HepG2 (cell line): ENCODE data around the gene LATS1. TPM values are rescaled to one million over a fixed set of nuclear protein-coding genes. Genes with fewer than 3 reads are reported as not detected.

Experiments used
- ATAC-seq: fragments of 200-7000 bp; cut with Tn5 transposase; 3 replicates; pipeline ENCODE4 v1.9.1; 2020; ENCODE audit warnings: mild to moderate bottlenecking, moderate library complexity
- BruUV-seq: library from RNA; stranded (reverse); fragments of 400-500 nt; replicated peaks from 2 replicates; lab custom pipeline; 2021; lab: Mats Ljungman, UMichigan
- CTCF ChIA-PET: fragments of 300-600 bp; formaldehyde crosslinking; extraction: SDS; loops from one replicate; lab custom pipeline; 2021; ENCODE audit warnings: low total read pairs, inconsistent platforms, low intra/inter-chr PET ratio; lab: Yijun Ruan, JAX
- POLR2A ChIA-PET: fragments of 350-600 bp; sonication (Branson Sonifier 250); formaldehyde crosslinking; loops from one replicate; lab custom pipeline; 2020; ENCODE audit warnings: antibody characterized with exemption, inconsistent platforms; lab: Yijun Ruan, JAX
- DNase-seq: peaks from one replicate; pipeline ENCODE4 v3.0.0-alpha.2; 2015; ENCODE audit warnings: low spot score
- FAIRE-seq: peaks from 3 replicates; lab custom pipeline; 2011; peaks lifted over from hg19 to GRCh38; lab: Jason Lieb, UNC
- H2AFZ ChIP-seq: one replicate; pipeline ENCODE4 v1.6.1; 2011; ENCODE audit warnings: low read length, inconsistent platforms
- H3K27ac ChIP-seq: fragments of 300-600 bp; 3 replicates; pipeline ENCODE4 v1.8.0; 2011; ENCODE audit warnings: mixed run types, mild to moderate bottlenecking, mixed read lengths, low read length, inconsistent platforms; ENCODE audit not compliant: insufficient read depth; ENCODE audit errors: extremely low read length
- H3K27me3 ChIP-seq, 2 experiments: fragments of 200-600 bp in 1 of 2; 2 replicates in 1 of 2; 3 replicates in 1 of 2; pipeline versions ENCODE4 v1.6.0 to v1.8.0; 2011; ENCODE audit warnings: low read length in 2 of 2, mild to moderate bottlenecking in 2 of 2, moderate library complexity in 2 of 2, inconsistent platforms in 1 of 2; ENCODE audit not compliant: insufficient read depth in 2 of 2, control insufficient read depth in 1 of 2
- H3K36me3 ChIP-seq, 2 experiments: fragments of 200-600 bp in 1 of 2; replicated peaks in 1 of 2; 2 replicates in 1 of 2; 3 replicates in 1 of 2; pipeline versions ENCODE4 v1.5.1 to v1.8.0; 2011; ENCODE audit warnings: low read length in 2 of 2, inconsistent platforms in 1 of 2; ENCODE audit not compliant: insufficient read depth in 2 of 2, control insufficient read depth in 1 of 2
- H3K4me1 ChIP-seq: 2 replicates; pipeline ENCODE4 v1.5.1; 2012; ENCODE audit warnings: low read length, inconsistent platforms; ENCODE audit not compliant: insufficient read depth
- H3K4me2 ChIP-seq: 2 replicates; pipeline ENCODE4 v1.6.0; 2011; ENCODE audit warnings: low read depth, low read length, inconsistent platforms
- H3K4me3 ChIP-seq, 3 experiments: fragments of 200-600 bp in 1 of 3; sonication (generic), shearing (Covaris generic) in 1 of 3; replicated peaks in 1 of 3; 2 replicates each; pipeline ENCODE4 v1.5.1; 2011 to 2016; ENCODE audit warnings: low read length in 3 of 3, inconsistent platforms in 2 of 3, low read depth in 2 of 3, mild to moderate bottlenecking in 2 of 3, control low read depth in 1 of 3, mixed read lengths in 1 of 3; ENCODE audit not compliant: insufficient read depth in 1 of 3
- H3K79me2 ChIP-seq: one replicate; pipeline ENCODE4 v1.6.1; 2011; ENCODE audit warnings: low read length, inconsistent platforms; ENCODE audit not compliant: insufficient read depth
- H3K9ac ChIP-seq: 2 replicates; pipeline ENCODE4 v1.6.0; 2011; ENCODE audit warnings: mild to moderate bottlenecking, low read depth, low read length, inconsistent platforms; ENCODE audit not compliant: insufficient read depth
- H3K9me3 ChIP-seq: 2 replicates; pipeline ENCODE4 v1.5.1; 2012; ENCODE audit warnings: mild to moderate bottlenecking, low read length
- H4K20me1 ChIP-seq: 2 replicates; pipeline ENCODE4 v1.6.0; 2011; ENCODE audit warnings: inconsistent platforms, mild to moderate bottlenecking, low read length, moderate library complexity; ENCODE audit not compliant: insufficient read depth
- FOXK2 ChIP-seq: fragments of 450-650 bp; IDR thresholded peaks from 2 replicates; pipeline ENCODE4 v1.6.1; 2016
- FOXM1 ChIP-seq: sonication (generic); formaldehyde crosslinking; IDR thresholded peaks from 2 replicates; pipeline ENCODE4 v1.5.0; 2020; ENCODE audit warnings: missing genetic modification reagents
- MAFK ChIP-seq, 2 experiments: IDR thresholded peaks in 1 of 2; conservative IDR thresholded peaks in 1 of 2; 2 replicates each; pipeline ENCODE4 v1.6.1; 2011; ENCODE audit warnings: improper control_type of control experiment in 2 of 2, low read length in 2 of 2
- MED8 ChIP-seq: sonication (generic); formaldehyde crosslinking; IDR thresholded peaks from 2 replicates; pipeline ENCODE4 v1.8.1; 2023; ENCODE audit warnings: mild to moderate bottlenecking, missing genetic modification reagents; ENCODE audit not compliant: insufficient replicate concordance
- NR2F2 ChIP-seq: IDR thresholded peaks from 2 replicates; pipeline ENCODE4 v1.6.1; 2012; ENCODE audit warnings: low read depth, inconsistent platforms, borderline replicate concordance
- RBFOX2 ChIP-seq: fragments of 200-400 bp; formaldehyde crosslinking; IDR thresholded peaks from 2 replicates; pipeline ENCODE4 v1.6.1; 2017; ENCODE audit warnings: low read depth, mild to moderate bottlenecking, low read length
- RBM22 ChIP-seq: fragments of 200-400 bp; formaldehyde crosslinking; optimal IDR thresholded peaks from 2 replicates; pipeline ENCODE3; 2017; ENCODE audit warnings: mild to moderate bottlenecking, low read length, moderate library complexity
- ZNF260 ChIP-seq: sonication (generic); formaldehyde crosslinking; IDR thresholded peaks from 2 replicates; pipeline ENCODE4 v1.4.0; 2020; ENCODE audit warnings: missing genetic modification reagents, low read depth, mild to moderate bottlenecking, borderline replicate concordance
- ZSCAN12 ChIP-seq: sonication (generic); formaldehyde crosslinking; IDR thresholded peaks from 2 replicates; pipeline ENCODE4 v1.9.0; 2021; ENCODE audit warnings: mild to moderate bottlenecking, missing genetic modification reagents
- WGBS: methylation state at CpG from one replicate; pipeline ENCODE4 v1.1.6; 2017; ENCODE audit warnings: low lambda C conversion rate; 5-methylcytosine and 5-hydroxymethylcytosine counted together
- in situ Hi-C: cut with HindIII; loops from 2 replicates; pipeline ENCODE4 v1.10.0; 2017; ENCODE audit warnings: low pct_unique_long_range_greater_than_20kb; ENCODE audit not compliant: extremely low pct_ligation_motif_present
- intact Hi-C: fragments of 100-400 bp; cut with micrococcal nuclease; formaldehyde crosslinking; loops from one replicate; pipeline ENCODE4 v1.10.0; 2022; ENCODE audit not compliant: unreplicated experiment
- polyA plus RNA-seq, 8 experiments: library from polyadenylated mRNA; depleted of rRNA in 3 of 8; stranded (reverse) in 7 of 8; unstranded in 1 of 8; fragments of >200 nt; fragmentation: Illumina TruSeq in 4 of 8; extraction: Trizol in 4 of 8; gene quantifications; 2 replicates each; pipeline versions ENCODE4 v1.2.1 to v1.2.3, GENCODE V29; 2011 to 2016; ENCODE audit warnings: low read depth in 4 of 8, missing spikeins in 1 of 8, mixed read lengths in 1 of 8; ENCODE audit not compliant: insufficient read depth in 1 of 8
- total RNA-seq, 5 experiments: library from RNA; depleted of rRNA; stranded (reverse); fragments of >200 nt; fragmentation: Illumina TruSeq; extraction: Trizol; gene quantifications; 2 replicates each; pipeline ENCODE4 v1.2.3, GENCODE V29; 2016; ENCODE audit warnings: low read depth in 1 of 5
- TF ChIP-seq, protein P1 (sequence below): sonication (generic); formaldehyde crosslinking; IDR thresholded peaks from 2 replicates; pipeline ENCODE4 v1.8.0; 2022; ENCODE audit warnings: mild to moderate bottlenecking, missing genetic modification reagents
- TF ChIP-seq, protein P2 (sequence below): sonication (generic); formaldehyde crosslinking; IDR thresholded peaks from 2 replicates; pipeline ENCODE4 v1.4.0; 2020; ENCODE audit warnings: mild to moderate bottlenecking, missing genetic modification reagents

LATS1 gene
- total and polyA plus RNA-seq, 2 of the 13 experiments (the other 11 are each of a cell fraction or from before 2014, with no cell fraction given) = 9.9 to 12.6 TPM

DNA sequence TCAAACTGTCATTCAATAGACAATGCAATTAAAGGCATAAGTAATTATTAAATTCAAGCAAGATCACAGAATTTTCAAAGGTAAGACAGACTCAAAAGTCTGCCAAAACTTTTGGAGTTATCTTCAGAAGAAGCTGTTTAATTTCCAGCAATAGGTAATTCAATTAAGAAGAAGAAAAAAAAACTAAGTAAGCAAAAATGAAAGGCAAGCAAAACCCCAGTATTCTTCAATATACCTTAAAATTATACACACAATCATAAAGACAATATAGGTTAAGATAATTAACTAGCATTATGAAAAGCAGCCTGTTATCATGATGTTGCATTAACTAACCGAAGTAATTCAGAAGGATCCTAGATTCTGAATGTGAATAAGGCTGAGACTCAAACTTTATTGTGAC is 3.5 kb downstream of the LATS1 start:
- TF ChIP-seq FOXM1 (CRISPR knock-in tag) (no peak), ZNF260 (CRISPR knock-in tag) (no peak), RBM22 (no peak), NR2F2 (no peak), MAFK (conservative IDR thresholded peaks at IDR 0.05 in 1 of 2, IDR thresholded peaks at IDR 0.05 in 1 of 2; ENCODE audit: low read length in 2 of 2) (peak; percentile 24 to 66; a peak in 2 of 4 replicates), ZSCAN12 (no peak)
- TF ChIP-seq, protein P1, sequence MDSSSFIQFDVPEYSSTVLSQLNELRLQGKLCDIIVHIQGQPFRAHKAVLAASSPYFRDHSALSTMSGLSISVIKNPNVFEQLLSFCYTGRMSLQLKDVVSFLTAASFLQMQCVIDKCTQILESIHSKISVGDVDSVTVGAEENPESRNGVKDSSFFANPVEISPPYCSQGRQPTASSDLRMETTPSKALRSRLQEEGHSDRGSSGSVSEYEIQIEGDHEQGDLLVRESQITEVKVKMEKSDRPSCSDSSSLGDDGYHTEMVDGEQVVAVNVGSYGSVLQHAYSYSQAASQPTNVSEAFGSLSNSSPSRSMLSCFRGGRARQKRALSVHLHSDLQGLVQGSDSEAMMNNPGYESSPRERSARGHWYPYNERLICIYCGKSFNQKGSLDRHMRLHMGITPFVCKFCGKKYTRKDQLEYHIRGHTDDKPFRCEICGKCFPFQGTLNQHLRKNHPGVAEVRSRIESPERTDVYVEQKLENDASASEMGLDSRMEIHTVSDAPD (CRISPR knock-in tag) = no peak
- no TSS peak for BruUV-seq
- no peak overlapping the region for H3K27ac ChIP-seq
- CTCF ChIA-PET = no interaction called here
- no peak overlapping the region for H3K4me2 ChIP-seq
- no peaks in the 10 kb centered on the region for H3K9me3 ChIP-seq
- POLR2A ChIA-PET = interaction anchor here (0.6 kb wide), 1 partner anchor 48 kb away, joined by 3 read pairs; no protein-coding TSS in a partner anchor
- H4K20me1 ChIP-seq = peaks cover 35% of the 10 kb centered on the region
- in situ Hi-C loops = loop anchor here (10.0 kb wide), 1 partner anchor 150 kb away; the partner anchor contains the start of gene GINM1
- DNase-seq = no peak
- H3K27me3 ChIP-seq = no peaks in the 10 kb centered on the region; a peak in 1 of 5 replicates
- H2AFZ ChIP-seq = no peak overlapping the region
- peaks cover 38% of the 10 kb centered on the region for H3K4me1 ChIP-seq
- ATAC-seq = no peak
- H3K36me3 ChIP-seq = peaks cover 0 to 4% of the 10 kb centered on the region in 2 experiments; a peak in 2 of 5 replicates
- intact Hi-C loops = no loop called here
- no peak overlapping the region for H3K4me3 ChIP-seq
- H3K9ac ChIP-seq = no peak overlapping the region
- no peak for FAIRE-seq
- H3K79me2 ChIP-seq = peaks cover 84% of the 10 kb centered on the region
- WGBS = 96% methylated on average over 1 of the region's 1 CpG

DNA sequence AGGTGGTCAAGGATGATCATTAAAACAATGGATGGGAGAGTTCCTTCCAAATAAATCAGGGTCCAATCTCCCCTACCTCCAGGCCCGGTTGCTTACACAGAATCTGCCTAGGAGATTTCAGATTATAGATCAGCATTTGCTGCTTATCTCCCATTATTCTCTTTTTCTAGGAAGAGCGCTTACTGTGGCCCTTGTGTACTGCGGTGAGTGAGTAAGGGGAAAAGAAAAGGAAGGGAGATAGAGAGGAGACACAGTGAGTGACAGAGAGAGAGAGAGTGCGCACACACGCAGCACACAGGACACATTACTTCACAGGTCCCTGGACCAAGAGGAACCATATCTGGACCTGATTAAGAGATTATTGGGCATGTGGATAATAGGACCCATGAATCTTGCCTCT is 6.2 kb downstream of the LATS1 start:
- DNase-seq = no peak
- 94% methylated on average over 5 of the region's 5 CpGs for WGBS
- Histone ChIP-seq H2AFZ (no peak overlapping the region), H3K27me3 (no peaks in the 10 kb centered on the region), H3K4me3 (no peak overlapping the region), H3K27ac (no peak overlapping the region), H3K79me2 (peaks cover 92% of the 10 kb centered on the region), H3K36me3 (peaks cover 0 to 4% of the 10 kb centered on the region in 2 experiments; a peak in 3 of 5 replicates), H4K20me1 (peaks cover 47% of the 10 kb centered on the region), H3K9ac (no peak overlapping the region), H3K4me2 (no peak overlapping the region), H3K4me1 (peaks cover 51% of the 10 kb centered on the region), H3K9me3 (no peaks in the 10 kb centered on the region)
- no TSS peak for BruUV-seq
- in situ Hi-C loops (loop anchor here (10.0 kb wide), 1 partner anchor 147 kb away; the partner anchor contains the start of gene GINM1), intact Hi-C loops (no loop called here)
- FAIRE-seq = no peak
- ChIA-PET CTCF (no interaction called here), POLR2A (no interaction called here)
- 0 out of 2 replicates have a peak, but pooled peaks have one; percentile 10 for TF ChIP-seq FOXK2
- TF ChIP-seq, protein P2, sequence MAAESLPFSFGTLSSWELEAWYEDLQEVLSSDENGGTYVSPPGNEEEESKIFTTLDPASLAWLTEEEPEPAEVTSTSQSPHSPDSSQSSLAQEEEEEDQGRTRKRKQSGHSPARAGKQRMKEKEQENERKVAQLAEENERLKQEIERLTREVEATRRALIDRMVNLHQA = no peak
- TF ChIP-seq MED8 (CRISPR knock-in tag) = peak; percentile 27
- 0 out of 2 replicates have a peak, but pooled peaks have one; percentile 1 for TF ChIP-seq RBFOX2
- no peak for ATAC-seq
